Fibroblast of skin of right quadriceps (primary cell): ENCODE data around the gene ESRRB.

Source experiments
- DNase-seq: peaks from one replicate; pipeline ENCODE4 v3.0.0-alpha.2; 2013

ESRRB gene

DNA sequence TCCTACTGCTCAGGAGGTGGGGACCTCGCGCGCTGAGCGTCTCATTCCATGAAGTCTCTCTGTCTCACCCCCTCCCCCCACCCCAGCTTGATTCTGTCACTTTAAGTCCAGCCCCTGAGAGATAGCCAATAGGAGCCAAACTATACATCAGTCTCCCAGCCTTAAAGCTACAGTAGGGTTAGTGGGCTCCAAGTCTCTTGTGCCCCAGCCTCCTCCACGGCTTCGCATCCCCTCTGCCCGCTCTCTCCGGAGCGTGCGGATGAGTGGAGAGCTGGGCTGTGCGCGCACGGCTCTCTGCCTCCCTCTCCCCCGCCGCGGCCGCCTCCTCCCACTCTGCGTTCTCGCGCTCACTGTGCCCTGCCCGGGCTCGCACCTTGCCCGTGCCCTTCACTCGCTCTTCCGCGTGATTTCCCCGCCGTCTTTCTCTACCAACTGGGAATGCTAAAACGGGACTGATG lies at the start of gene ESRRB:
TSS of gene ESRRB (plus strand) at position 191 of the 458 bp plus-strand sequence. CDS start at position 456, 265 bp downstream.
- DNase-seq, result peak; percentile 17

DNA sequence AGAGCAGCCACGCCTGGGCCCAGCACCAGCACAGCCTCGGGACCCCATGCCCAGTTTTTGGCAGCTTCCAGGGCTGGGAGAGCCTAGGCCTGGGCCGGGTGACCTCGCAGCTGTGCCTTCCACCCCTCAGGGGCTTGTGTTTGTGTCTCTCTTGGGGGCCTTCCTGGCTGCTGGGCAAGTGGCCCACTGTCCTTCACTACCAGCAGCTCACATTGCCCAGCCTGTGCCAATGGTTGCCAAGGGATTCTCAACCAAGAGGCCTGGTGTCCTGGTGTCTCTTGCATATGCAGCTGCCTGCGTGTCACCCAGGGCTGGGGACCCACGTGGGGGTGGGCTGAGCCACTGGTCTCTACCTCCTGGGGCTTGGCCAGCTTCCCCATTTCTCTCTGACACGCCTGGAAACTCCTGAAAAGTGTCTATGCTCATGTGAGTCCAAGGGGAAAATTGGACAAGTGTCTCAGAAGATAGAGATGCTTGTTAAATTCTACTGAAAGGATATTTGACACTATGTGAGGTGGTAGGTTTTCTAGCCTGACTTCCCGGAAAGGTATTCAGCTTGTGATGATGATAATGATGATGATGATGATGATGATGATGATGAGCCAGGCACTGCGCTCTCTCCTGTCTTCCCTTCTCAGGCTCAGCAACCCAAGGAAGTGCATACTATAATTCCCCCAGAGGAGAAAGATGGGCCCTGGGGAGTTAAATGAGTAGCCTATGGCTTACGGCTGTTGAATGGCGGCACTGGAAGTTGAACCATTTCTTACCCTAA lies 48.8 kb upstream of the ESRRB start:
- DNase-seq, result no peak

DNA sequence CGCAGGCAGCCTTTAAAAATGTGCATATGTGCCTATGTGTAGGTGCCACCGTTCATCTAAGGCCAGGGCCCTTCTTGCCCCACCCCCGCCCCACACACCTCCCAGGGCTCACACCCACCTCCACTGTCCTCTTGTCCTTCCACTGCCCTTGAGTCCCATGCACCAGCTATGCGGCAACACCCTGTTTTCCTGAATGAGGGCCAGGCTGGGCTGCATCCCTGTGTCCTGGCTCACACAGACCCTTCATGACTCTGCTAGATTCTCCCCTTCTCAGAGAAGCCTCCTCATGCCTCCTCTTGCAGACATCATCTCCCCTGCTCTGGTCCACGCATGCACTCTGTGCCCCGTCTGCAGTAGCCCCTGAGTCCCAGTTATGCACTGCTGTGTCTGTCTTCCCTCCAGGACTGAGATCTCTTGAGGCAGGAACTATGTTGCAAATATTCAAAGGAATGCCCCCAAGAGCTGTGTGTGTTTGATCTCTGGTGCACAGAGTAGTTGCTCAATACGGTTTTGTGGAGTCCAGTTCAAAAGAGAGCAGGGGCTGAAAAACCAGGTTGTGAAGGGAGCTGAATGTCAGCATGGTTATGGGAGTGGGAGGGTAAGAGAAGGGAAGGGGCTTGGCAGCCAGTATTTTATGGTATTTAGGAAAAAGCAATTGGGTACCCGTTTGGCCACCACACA lies 47.3 kb upstream of the ESRRB start:
- DNase-seq, result no peak

DNA sequence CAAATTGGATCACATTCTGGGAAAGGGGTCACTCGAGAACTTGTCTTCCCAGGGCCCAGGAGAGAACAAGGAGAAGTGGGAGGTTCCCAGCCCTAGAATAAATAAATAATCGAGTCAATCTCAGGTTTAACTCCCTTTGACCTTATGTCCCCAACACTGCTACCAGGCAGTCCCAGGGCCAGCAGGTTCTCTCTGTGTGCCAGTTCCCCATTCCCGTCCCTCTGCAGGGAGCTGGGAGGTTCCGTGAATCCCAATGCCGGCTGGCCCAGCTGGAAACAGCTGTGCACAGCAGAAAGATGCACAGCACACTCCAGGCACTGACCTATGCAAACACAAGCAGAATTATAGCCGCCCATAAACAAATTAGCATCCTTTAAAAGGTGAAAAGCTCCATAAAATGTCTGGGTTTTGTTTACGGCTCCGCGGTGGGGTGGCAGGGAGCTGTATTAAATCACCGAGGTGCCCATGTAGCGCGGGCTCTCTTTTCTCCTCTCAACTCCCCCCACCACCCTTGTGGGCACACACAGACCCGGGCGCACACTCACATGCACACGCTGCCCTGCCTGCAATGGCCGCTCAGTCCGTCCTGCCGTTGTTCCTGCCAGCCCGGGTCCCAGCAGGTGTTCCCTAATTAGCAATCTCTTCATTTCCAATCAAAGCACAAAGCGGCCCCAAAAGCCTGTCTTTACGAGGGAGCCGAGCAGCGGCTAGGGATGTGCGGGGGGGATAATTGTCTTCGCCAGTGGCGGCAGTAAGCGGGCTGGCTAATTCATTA lies 46.6 kb upstream of the ESRRB start:
- no peak for DNase-seq

DNA sequence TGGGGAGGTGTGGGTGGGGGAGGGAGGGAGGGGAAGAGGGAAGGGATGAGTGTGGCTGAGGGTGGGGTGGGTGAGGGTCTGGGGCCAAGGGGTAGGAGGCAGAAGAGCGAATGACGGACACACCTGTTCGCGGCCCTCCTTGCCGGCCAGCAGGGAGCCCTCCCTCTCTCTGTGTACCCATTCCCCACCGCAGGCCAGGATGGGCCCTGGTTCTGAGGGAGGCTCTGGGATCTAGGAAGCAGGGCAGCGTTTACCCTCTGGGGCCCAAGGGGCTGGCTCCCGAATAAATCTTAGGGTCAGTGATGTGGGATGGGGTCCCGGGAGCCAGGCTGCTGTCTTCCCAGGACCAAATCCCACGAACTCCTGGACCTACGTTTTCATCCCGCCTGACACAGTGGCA lies 46.0 kb upstream of the ESRRB start:
- DNase-seq, result no peak

DNA sequence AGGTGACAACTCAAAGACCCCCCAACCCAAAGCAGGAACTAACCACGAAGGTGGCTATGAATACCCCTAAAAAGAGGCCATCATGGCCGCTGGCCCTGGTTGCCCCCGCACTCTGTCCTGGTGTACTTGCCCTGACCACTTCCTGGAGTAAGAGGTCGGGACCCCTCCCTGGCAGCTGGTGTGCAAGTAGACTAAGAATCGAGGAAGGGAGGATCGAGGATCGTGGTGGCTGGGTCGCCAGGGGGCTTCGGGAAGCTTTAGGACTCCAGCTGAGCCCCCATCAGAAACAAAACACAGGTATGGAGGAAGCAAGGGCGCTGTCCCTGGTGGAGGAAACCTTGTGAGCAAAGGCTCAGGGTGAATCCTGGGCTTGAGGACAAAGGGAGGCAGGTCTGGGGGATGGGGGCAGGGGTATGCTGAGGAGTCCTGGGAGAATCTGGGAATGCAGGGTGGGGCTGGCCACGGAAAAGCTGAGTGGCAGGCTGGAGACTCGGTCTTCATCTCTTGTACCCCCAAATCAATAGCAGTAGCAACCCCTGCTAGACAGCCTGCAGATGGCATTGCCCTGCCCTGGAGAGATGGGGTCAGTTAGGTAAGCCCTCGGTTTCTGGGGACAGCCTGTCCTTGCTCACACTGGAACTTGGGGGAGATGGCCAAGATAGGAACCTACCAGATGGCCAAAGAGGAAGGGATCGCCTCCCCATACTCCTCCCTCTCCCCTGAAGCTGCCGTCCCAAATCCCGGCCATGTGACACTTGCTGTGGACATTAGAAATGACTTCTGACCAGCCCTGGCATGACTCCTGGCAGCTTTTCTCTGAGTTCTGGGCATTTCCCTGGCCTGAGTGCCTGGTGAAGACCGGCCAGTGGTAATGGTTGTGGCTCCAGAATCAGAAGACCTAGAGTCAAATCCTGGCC lies 45.3 kb upstream of the ESRRB start:
- DNase-seq, result no peak

DNA sequence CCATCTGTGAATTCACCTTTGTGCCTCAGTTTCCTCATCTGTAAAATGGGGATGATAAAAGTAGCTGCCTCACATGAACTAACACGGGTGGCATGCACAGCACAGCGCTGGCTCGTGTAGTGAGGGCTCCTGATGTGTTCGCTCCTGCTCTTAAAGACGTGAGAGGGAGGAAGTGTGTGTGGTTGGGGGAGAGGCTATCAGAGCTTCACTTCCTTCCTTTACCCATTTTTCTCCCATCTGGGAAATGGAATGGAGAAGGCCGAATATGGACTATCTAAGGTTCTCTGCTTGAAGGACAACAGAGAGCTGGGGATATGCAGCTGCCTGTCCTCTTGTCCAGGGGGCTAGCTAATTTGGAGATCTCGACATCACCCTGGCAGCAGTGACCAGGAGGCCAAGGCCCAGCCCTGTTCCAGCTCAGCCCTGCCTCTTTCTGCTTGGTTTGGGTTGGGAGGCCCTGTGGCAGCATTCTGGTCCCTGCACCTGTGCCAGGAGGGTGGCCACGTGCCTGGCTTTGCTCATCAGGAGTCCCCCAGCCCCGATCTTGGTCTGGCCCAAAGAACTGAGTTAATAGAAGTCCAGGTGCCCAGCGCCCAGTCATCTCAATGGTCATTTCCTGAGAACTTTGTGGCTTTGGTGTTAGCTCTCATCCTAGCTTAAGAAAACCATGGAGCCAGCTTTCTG lies 44.5 kb upstream of the ESRRB start:
- DNase-seq, result no peak

DNA sequence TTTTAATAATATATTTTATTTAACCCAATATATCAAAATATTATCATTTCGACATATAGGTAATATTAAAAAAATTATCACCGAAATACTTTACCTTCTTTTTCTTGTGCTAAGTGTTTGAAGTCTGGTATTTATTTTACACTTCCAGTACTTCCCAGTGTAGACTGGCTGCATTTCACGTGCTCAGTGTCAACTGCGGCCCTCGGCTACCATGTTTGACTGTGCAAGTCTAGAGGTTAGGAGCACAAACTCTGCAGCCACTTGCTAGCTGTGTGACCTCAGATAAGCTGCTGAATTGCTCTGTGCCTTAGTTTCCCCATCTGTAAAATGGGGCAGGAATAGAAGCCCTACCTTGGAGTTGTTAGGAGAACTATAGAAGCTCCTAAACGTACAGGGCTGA lies 42.3 kb upstream of the ESRRB start:
- DNase-seq, result no peak

DNA sequence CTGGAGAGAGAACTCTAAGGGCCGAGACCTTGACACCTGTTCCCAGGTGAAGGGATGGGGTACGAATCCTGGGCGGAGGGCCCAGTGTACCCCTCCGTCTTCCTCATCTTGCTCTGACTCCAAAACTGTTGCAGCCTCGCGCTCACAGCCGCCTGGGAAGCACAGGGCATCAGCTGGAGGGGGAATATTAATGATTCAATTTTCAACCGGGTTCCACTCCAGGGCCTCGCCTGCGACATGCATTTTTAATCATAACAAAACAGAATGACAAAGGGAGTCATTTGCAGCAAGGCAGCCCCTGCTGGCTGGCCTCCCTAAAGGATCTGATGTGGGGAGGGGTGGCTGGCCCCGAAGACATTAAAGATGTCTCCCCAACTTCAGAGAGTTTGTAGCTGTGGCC lies 41.6 kb upstream of the ESRRB start:
- no peak for DNase-seq

DNA sequence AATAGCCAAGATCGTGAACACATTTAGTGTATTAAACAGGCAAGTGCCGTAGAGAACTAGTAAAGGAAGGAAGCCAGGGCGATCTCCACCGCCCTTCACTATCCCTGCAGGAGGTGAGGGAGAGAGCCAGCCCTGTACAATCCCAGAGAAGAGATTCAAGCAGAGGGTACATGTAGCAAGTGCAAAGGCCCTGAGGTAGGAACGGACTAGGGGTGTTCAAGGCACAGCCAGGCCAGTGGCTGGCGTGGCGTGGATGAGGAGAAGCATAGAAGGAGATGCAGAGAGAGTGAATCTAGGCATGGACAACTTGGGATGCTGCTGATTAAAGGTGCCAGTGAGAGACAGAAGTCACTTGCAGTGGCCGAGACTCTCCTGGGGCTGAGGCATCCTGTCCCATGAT lies 39.1 kb upstream of the ESRRB start:
- DNase-seq, result no peak

DNA sequence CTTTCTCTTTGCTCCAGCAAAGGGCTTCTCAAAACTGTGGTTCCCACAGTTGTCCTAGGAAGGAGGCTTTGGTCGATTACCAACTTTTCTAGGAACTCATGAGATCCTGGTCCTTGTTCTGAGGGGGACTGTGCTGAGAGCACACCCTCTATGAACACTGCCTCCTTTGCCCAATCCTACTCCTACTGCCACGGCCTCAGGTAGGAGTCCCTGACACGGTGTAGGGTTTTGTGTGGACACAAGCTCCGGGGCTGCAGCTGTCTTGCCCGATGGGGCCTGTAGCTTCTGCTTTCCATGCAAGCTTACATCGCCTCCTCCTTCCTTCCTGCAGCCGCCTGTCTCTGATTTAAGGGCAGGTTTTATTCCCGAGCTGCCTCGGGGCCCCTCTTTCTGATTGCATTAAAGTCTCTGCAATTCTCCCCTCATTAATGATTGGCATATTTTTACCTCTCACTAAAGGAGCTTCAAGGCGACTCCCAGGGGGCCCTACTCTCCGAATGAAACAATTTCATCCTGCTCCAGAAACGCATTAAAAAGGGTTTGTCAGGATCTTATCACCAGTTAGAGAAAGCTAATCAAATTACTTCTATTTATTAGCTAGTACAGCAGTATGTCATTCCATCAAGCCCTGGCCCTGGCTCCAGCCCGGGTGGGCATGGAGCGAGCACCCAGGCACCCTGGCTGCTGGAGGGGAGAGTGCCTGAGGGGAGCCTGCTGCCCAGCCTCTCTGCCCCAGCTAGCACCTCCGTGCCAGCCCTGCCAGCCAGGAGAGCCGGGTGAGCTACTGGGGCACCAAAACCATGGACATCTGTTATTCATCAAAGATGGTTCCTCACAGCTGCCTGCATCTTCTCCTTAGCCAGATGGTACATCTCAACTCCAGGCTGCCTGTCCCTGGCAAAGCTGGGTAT lies 38.0 kb upstream of the ESRRB start:
- no peak for DNase-seq

DNA sequence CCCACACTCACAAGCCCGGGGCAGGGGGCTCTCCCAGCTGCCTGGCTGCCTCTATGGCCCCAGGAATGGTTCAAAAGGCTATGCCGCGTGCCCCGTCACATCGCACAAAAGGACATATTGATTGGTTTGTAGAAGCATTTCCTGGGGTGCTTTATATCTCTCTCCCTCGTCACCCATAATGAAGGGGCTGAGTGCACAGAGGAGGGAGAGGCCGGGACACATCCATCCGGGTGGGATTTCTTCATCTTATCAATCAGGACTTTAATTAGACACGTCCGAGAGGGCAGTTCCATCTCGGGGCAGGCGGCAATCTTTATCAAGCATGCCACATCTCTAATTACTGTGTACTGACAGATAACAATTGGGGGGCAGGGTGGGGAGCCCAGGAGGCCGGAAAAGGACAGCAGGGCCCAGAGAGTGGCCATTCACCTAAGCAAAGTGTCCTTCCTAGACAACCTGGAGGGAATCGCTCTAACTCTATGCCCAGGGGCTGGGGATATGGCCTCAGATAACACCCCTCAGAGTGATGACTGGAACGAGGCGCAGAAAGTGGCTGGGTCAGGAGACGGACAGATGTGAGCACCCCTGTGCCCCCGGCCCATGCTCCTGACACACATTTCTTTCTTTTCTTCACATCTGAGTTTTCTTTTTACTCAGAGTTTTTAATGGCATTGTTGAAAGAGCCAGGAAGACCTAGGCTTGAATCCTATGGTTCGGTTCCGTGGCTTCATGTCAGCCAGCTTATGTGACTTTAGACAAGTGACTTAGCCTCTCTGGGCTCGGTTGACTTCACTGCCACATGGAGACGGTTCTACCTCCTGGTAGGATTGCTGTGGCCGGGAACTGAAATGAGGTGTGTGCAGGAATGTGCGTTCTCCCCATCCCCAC lies 36.0 kb upstream of the ESRRB start:
- DNase-seq, result no peak

DNA sequence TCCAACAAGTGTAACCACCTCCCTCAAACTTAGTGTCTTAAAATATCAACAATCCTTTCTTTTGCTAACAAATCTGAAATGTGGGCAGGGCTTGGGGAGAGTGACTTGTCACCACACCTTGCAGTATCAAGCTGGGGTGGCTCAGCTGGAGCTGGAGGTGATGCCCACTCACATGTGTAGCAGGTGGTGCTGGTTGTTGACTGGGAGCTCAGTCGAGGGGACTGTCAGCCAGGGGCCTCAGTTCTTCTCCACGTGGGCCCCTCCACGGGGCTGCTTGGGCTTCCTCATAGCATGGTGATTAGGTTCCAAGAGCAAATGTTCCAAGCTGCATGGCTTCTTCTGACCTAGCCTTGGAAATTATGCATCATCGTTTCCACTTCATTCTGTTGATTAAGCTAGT lies 32.6 kb upstream of the ESRRB start:
- DNase-seq, result no peak

DNA sequence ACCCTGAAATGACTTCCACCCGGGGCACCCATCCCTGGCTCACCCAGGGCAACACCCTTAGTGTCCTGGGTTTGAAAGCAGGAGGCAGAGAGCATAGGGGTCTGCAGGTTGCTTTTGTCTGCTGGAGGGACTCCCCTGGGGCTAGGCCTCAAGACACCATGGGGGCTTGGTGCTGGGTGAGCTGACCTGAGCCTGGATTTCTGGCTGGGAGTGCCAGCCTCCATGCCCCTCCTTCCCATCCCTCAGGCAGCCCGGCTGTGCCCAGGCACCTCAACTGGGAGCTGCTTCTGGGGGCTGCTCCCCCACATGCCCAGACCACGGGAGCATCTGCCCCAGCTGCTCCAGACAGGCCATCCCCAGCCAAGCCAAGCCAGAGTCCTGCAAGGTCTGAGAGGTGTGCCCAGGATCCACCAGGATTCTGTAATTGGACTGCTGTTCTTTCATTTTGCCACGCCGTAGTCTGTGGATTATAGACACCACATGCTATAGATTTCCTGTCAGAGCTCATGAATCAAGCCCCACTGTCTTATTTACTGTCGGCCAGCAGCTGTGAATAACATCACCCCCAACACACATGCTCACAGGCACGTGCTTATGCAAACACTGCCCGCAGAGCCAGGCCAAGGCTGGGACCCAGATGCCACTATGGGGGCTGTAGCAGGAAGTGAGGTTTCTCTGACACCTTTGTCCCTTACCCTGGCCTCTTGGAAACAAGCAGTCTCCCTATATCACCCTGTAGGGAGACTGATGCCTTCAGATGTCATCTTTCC lies 29.4 kb upstream of the ESRRB start:
- peak; percentile 22 for DNase-seq

DNA sequence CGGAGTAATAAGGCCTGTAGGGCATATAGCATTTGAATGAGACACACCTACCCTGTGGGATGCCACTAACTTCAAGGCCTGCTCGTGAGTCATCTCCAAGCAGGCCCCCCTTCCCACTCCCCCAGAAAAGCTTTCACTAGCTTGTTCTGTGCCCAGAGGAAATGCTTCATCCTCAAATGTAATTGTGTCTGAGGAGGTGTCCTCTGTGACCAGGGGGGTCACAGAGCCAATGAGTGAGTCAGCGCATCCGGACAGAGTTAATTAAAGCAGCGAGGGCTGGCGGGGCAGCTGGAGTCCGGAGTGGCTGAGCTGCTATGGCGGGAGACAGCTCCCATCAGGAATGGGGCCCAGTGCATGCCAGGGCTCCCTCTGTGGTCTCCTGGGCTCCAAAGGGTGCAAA lies 27.0 kb upstream of the ESRRB start:
- DNase-seq, result peak; percentile 65

DNA sequence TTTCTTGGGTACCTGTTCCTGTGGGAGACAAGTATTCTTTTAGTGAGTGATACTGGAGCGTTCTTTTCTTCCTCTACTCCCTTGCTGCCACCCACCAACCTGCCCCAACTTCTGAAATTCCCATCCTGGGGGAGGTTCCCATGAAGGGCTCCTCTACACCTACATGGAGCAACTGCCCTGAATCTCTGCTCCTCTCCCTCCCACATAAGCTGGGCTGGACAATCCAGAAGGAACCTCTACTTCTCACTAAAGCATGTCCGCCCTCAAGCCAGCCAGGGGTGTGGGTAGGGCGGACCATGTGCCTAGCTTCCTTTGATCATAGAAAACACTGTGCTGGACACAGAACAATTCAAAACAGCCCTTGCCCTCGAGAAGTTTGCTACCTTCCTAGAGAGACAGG lies 25.9 kb upstream of the ESRRB start:
- DNase-seq, result no peak

DNA sequence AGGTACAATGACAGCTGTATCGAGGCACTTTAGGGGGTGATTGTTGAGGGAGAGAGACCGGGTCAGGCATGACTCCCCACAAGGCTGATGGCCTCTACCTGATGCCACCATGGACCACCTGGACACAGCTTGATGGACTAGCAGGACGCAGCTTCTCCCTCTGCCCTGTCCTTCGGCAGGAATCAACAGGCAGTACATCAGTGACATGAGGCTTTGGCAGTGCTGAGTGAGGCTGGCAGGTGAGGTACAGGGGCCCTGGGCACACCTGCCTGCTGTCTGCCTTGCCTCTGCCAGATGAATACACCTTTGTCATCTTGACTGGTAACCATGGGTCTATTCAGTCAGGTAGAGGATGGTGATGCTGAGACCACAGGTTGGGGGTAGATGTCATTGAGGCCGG lies 25.3 kb upstream of the ESRRB start:
- no peak for DNase-seq

DNA sequence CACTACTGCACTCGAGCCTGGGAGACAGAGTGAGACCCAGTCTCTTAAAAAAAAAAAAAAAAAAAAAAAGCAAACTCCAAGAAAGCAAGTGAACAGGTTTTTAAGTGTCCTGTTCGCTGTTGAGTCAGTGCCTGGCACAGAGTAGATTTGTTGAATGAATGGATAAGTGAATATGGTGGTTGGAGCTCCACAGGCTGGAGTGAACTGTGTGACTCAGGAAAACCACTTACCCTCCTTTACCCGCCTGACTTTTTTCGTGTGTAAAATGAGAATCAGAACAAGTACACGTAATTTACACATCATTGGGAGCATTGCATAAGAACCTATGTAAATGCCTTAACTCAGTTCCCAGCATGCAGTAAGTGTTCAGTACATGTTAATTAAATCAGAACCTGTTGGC lies 24.0 kb upstream of the ESRRB start:
- no peak for DNase-seq
